H9 (cell line): ENCODE results near the gene NPHP4. TPM values are rescaled to one million over a fixed set of nuclear protein-coding genes. Genes with fewer than 3 reads are reported as not detected.

Source experiments
- DNase-seq: peaks from one replicate; pipeline ENCODE4 v3.0.0-alpha.2; 2017
- H2AFZ ChIP-seq: one replicate; pipeline ENCODE4 v1.6.1; 2013; ENCODE audit warnings: mild to moderate bottlenecking, low read length, control low read depth, moderate library complexity
- H2AK5ac ChIP-seq: 2 replicates; pipeline ENCODE4 v1.6.1; 2013; ENCODE audit warnings: low read length, control low read depth, mixed read lengths; ENCODE audit not compliant: insufficient read length
- H2BK120ac ChIP-seq: one replicate; pipeline ENCODE4 v1.6.1; 2013; ENCODE audit warnings: low read depth, mild to moderate bottlenecking, low read length, control low read depth, inconsistent platforms; ENCODE audit not compliant: poor library complexity, severe bottlenecking
- H2BK12ac ChIP-seq: 2 replicates; pipeline ENCODE4 v1.6.1; 2013; ENCODE audit warnings: low read length, control low read depth, mixed read lengths, low read depth; ENCODE audit not compliant: insufficient read length
- H2BK15ac ChIP-seq: 2 replicates; pipeline ENCODE4 v1.6.1; 2013; ENCODE audit warnings: low read depth, low read length, control low read depth
- H2BK20ac ChIP-seq: one replicate; pipeline ENCODE4 v1.6.1; 2013; ENCODE audit warnings: low read depth, mild to moderate bottlenecking, low read length, control low read depth, inconsistent platforms; ENCODE audit not compliant: poor library complexity, severe bottlenecking
- H2BK5ac ChIP-seq: 2 replicates; pipeline ENCODE4 v1.6.1; 2013; ENCODE audit warnings: low read length, control low read depth, mixed read lengths; ENCODE audit not compliant: insufficient read length
- H3K14ac ChIP-seq: 2 replicates; pipeline ENCODE4 v1.6.1; 2013; ENCODE audit warnings: low read length, control low read depth; ENCODE audit not compliant: insufficient read depth
- H3K18ac ChIP-seq: 2 replicates; pipeline ENCODE4 v1.6.1; 2013; ENCODE audit warnings: low read depth, mild to moderate bottlenecking, mixed read lengths, low read length, control low read depth; ENCODE audit not compliant: insufficient read length
- H3K23ac ChIP-seq: 2 replicates; pipeline ENCODE4 v1.6.1; 2013; ENCODE audit warnings: low read length, control low read depth, mixed read lengths, low read depth; ENCODE audit not compliant: insufficient read length
- H3K23me2 ChIP-seq: 2 replicates; pipeline ENCODE4 v1.6.1; 2013; ENCODE audit warnings: low read depth, mild to moderate bottlenecking, mixed read lengths, low read length, control low read depth; ENCODE audit not compliant: insufficient read length, poor library complexity, severe bottlenecking
- H3K27ac ChIP-seq: 2 replicates; pipeline ENCODE4 v1.5.1; 2013; ENCODE audit warnings: low read length, control low read depth, mixed read lengths, low read depth; ENCODE audit not compliant: insufficient read length
- H3K27me3 ChIP-seq: 2 replicates; pipeline ENCODE4 v1.6.1; 2013; ENCODE audit warnings: low read length, control low read depth, inconsistent platforms; ENCODE audit not compliant: insufficient read depth
- H3K4ac ChIP-seq: 2 replicates; pipeline ENCODE4 v1.6.1; 2013; ENCODE audit warnings: low read depth, mild to moderate bottlenecking, control low read depth, inconsistent platforms, low read length, moderate library complexity
- H3K4me1 ChIP-seq: 2 replicates; pipeline ENCODE4 v1.6.1; 2013; ENCODE audit warnings: low read length, control low read depth, inconsistent platforms; ENCODE audit not compliant: insufficient read depth
- H3K4me2 ChIP-seq: 2 replicates; pipeline ENCODE4 v1.6.1; 2013; ENCODE audit warnings: low read length, control low read depth, mixed read lengths; ENCODE audit not compliant: insufficient read length, insufficient read depth
- H3K56ac ChIP-seq: 2 replicates; pipeline ENCODE4 v1.6.1; 2013; ENCODE audit warnings: low read depth, mild to moderate bottlenecking, mixed read lengths, low read length, control low read depth; ENCODE audit not compliant: insufficient read length
- H3K79me1 ChIP-seq: 2 replicates; pipeline ENCODE4 v1.6.1; 2013; ENCODE audit warnings: low read depth, mild to moderate bottlenecking, moderate library complexity, low read length, control low read depth, inconsistent platforms; ENCODE audit not compliant: insufficient read depth, poor library complexity, severe bottlenecking
- H3K79me2 ChIP-seq: 2 replicates; pipeline ENCODE4 v1.6.1; 2013; ENCODE audit warnings: low read length, control low read depth, inconsistent platforms; ENCODE audit not compliant: insufficient read depth
- H3K9ac ChIP-seq: 2 replicates; pipeline ENCODE4 v1.6.1; 2013; ENCODE audit warnings: low read length, control low read depth, mixed read lengths; ENCODE audit not compliant: insufficient read length; ENCODE audit errors: extremely low read depth
- H3K9me3 ChIP-seq: one replicate; pipeline ENCODE4 v1.6.1; 2013; ENCODE audit warnings: low read depth, low read length, inconsistent platforms; ENCODE audit not compliant: control insufficient read depth
- H3T11ph ChIP-seq: one replicate; pipeline ENCODE4 v1.6.1; 2013; ENCODE audit warnings: mild to moderate bottlenecking, low read length, control low read depth, inconsistent platforms
- H4K20me1 ChIP-seq: one replicate; pipeline ENCODE4 v1.6.1; 2013; ENCODE audit not compliant: control insufficient read depth, insufficient read length, insufficient read depth
- H4K5ac ChIP-seq: 2 replicates; pipeline ENCODE4 v1.6.1; 2013; ENCODE audit warnings: low read depth, mild to moderate bottlenecking, mixed read lengths, low read length, control low read depth; ENCODE audit not compliant: insufficient read length
- H4K8ac ChIP-seq: replicated peaks from 2 replicates; pipeline ENCODE4 v1.6.1; 2013; ENCODE audit warnings: low read length, control low read depth, mixed read lengths, low read depth; ENCODE audit not compliant: insufficient read length
- H4K91ac ChIP-seq: 2 replicates; pipeline ENCODE4 v1.6.1; 2013; ENCODE audit warnings: low read depth, mild to moderate bottlenecking, moderate library complexity, mixed read lengths, low read length, control low read depth; ENCODE audit not compliant: insufficient read length
- H3K27ac Mint-ChIP-seq, 3 experiments: 2 replicates in 2 of 3; 3 replicates in 1 of 3; pipeline ENCODE4 v1.8.0; 2020 to 2021; ENCODE audit warnings: mixed read lengths in 3 of 3, mild to moderate bottlenecking in 1 of 3, moderate library complexity in 1 of 3
- H3K27me3 Mint-ChIP-seq: 2 replicates; pipeline ENCODE4 v1.8.0; 2021; ENCODE audit warnings: low read depth, mild to moderate bottlenecking, moderate library complexity, mixed read lengths
- H3K36me3 Mint-ChIP-seq, 3 experiments: 2 replicates in 2 of 3; 3 replicates in 1 of 3; pipeline ENCODE4 v1.8.0; 2020 to 2021; ENCODE audit warnings: low read depth in 3 of 3, mixed read lengths in 3 of 3; ENCODE audit not compliant: insufficient read depth in 1 of 3
- H3K4me1 Mint-ChIP-seq, 2 experiments: 2 replicates each; pipeline ENCODE4 v1.8.0; 2020; ENCODE audit warnings: mixed read lengths in 2 of 2
- H3K4me3 Mint-ChIP-seq, 2 experiments: 2 replicates in 1 of 2; 3 replicates in 1 of 2; pipeline ENCODE4 v1.8.0; 2020 to 2021; ENCODE audit warnings: mild to moderate bottlenecking in 2 of 2, mixed read lengths in 2 of 2, moderate library complexity in 1 of 2
- H3K9me3 Mint-ChIP-seq, 2 experiments: 2 replicates in 1 of 2; 3 replicates in 1 of 2; pipeline ENCODE4 v1.8.0; 2020; ENCODE audit warnings: mild to moderate bottlenecking in 2 of 2, mixed read lengths in 2 of 2, moderate library complexity in 1 of 2
- CTCF ChIP-seq: fragments of 200-600 bp; sonication (generic); conservative IDR thresholded peaks from 3 replicates; pipeline ENCODE4 v1.8.0; 2021; ENCODE audit warnings: antibody characterized with exemption, mild to moderate bottlenecking
- WGBS: extraction: QIAGEN DNeasy Blood & Tissue Kit; methylation state at CpG from one replicate; pipeline ENCODE4 v1.1.7; 2013; ENCODE audit warnings: missing lambda C conversion rate, low lambda C conversion rate, mixed read lengths; ENCODE audit not compliant: insufficient read length; ENCODE audit errors: extremely low coverage; 5-methylcytosine and 5-hydroxymethylcytosine counted together
- total RNA-seq: library from RNA; stranded (reverse); gene quantifications from 2 replicates; pipeline ENCODE4 v1.2.1, GENCODE V29; 2021

NPHP4 gene
- total RNA-seq, 1 experiment from 2014 or later = 17.6 TPM

- H3K56ac ChIP-seq = no peak overlapping the region
- no peak overlapping the region for H4K5ac ChIP-seq
- H2BK120ac ChIP-seq = no peak overlapping the region
- no peak for TF ChIP-seq CTCF
- no peaks in the 10 kb centered on the region for H3K23me2 ChIP-seq
- H4K8ac ChIP-seq = no peak overlapping the region
- no peak overlapping the region for H3K4me2 ChIP-seq
- H3K4ac ChIP-seq = no peak overlapping the region
- no peak overlapping the region for H2AK5ac ChIP-seq
- H3K23ac ChIP-seq = no peak overlapping the region
- no peak overlapping the region for H4K91ac ChIP-seq
- Mint-ChIP-seq H3K4me3 (no peak overlapping the region), H3K9me3 (peaks cover 3 to 5% of the 10 kb centered on the region in 2 experiments; a peak in 4 of 5 replicates), H3K36me3 (peaks cover 13 to 26% (median 19%) of the 10 kb centered on the region in 3 experiments), H3K4me1 (peaks cover 12 to 16% of the 10 kb centered on the region in 2 experiments), H3K27me3 (no peaks in the 10 kb centered on the region; the same call in 1 of the 2 replicates), H3K27ac (no peak overlapping the region; a peak in 1 of 7 replicates)
- H3K9ac ChIP-seq = no peak overlapping the region
- no peak overlapping the region for H3K27ac ChIP-seq
- H3K79me2 ChIP-seq = no peaks in the 10 kb centered on the region
- no peak overlapping the region for H2BK5ac ChIP-seq
- no peak overlapping the region for H3K18ac ChIP-seq
- DNase-seq = no peak
- H3K27me3 ChIP-seq = no peaks in the 10 kb centered on the region
- no peak overlapping the region for H2BK15ac ChIP-seq
- H3K4me1 ChIP-seq = no peaks in the 10 kb centered on the region
- H2AFZ ChIP-seq = no peak overlapping the region
- no peak overlapping the region for H2BK12ac ChIP-seq
- no peak overlapping the region for H3T11ph ChIP-seq
- H4K20me1 ChIP-seq = no peaks in the 10 kb centered on the region
- H3K9me3 ChIP-seq = no peaks in the 10 kb centered on the region
- no peaks in the 10 kb centered on the region for H3K79me1 ChIP-seq
- WGBS = no CpG with 5 or more reads among the region's 15 CpGs
- H2BK20ac ChIP-seq = no peak overlapping the region
- H3K14ac ChIP-seq = no peak overlapping the region
Observed at GRCh38 chr1:5887971-5888361, 104.3 kb downstream of the NPHP4 start.
